ENCODE results near the gene AOAH.

Gene AOAH

DNA sequence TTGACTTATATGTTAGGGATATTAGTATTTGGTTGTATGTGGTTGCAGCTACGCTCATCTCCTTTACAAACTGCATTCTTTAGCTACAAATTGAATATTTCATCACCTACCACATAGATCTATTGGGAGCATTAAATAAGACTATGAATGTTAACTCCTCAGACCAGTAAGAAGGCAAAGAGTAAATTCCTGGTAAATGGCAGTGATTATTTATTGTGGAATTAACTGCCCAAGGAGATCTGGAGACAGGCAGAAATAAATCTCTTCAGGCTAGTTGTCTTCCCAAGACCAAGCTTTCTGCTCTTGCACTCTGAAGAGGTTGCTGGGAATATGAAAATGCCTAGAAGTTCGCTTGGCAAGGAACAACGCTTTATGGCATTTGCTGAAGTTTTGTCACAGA lies 260.0 kb downstream of the AOAH start:
- H3K4me1 Mint-ChIP-seq (ENCODE audit: low read depth), result no peaks in the 10 kb centered on the region
- H3K4me3 Mint-ChIP-seq, result no peak overlapping the region
- peaks cover 30% of the 10 kb centered on the region for H3K27me3 Mint-ChIP-seq (ENCODE audit: low read depth)
- H3K9me3 Mint-ChIP-seq, result no peaks in the 10 kb centered on the region
- no peaks in the 10 kb centered on the region for H3K36me3 Mint-ChIP-seq (ENCODE audit: low read depth)
- H3K27ac Mint-ChIP-seq, result no peak overlapping the region

All from T-helper 1 cell treated with Interleukin-12 subunit alpha and Interleukin-12 subunit beta and Interleukin-4 antibody, amounts not matched to agents 30 μg/mL and 1 μg/mL, for 36 hours (primary cell).